ENCODE measurements around the gene DOCK8. TPM values are rescaled to one million over a fixed set of nuclear protein-coding genes. Genes with fewer than 3 reads are reported as not detected.
A peak's percentile ranks its signal among the peaks of the same experiment; 100 is the strongest.

DOCK8 gene
- total RNA-seq, 1 donor = 0.18 TPM

- no peak overlapping the region for H3K4me3 ChIP-seq (ENCODE audit: low read depth, low read length)
- TF ChIP-seq CTCF (IDR thresholded peaks at IDR 0.05; ENCODE audit: insufficient read depth, low read length) = no peak
- no peak for DNase-seq (ENCODE audit: low read depth)
Measured at GRCh38 chr9:482739-483138, 268.1 kb downstream of the DOCK8 start.

GRCh38 chr9:486156-486555 is 271.5 kb downstream of the DOCK8 start:
- no peak for TF ChIP-seq CTCF (IDR thresholded peaks at IDR 0.05; ENCODE audit: insufficient read depth, low read length)
- no peak for DNase-seq (ENCODE audit: low read depth)
- no peak overlapping the region for H3K4me3 ChIP-seq (ENCODE audit: low read depth, low read length)

GRCh38 chr9:487429-487828 is 272.8 kb downstream of the DOCK8 start:
- H3K4me3 ChIP-seq (ENCODE audit: low read depth, low read length) = no peak overlapping the region
- no peak for TF ChIP-seq CTCF (IDR thresholded peaks at IDR 0.05; ENCODE audit: insufficient read depth, low read length)

GRCh38 chr9:488448-488847 is 273.8 kb downstream of the DOCK8 start:
- H3K4me3 ChIP-seq (ENCODE audit: low read depth, low read length) = no peak overlapping the region
- no peak for TF ChIP-seq CTCF (IDR thresholded peaks at IDR 0.05; ENCODE audit: insufficient read depth, low read length)
- no peak for DNase-seq (ENCODE audit: low read depth)

More at GRCh38 chr9:487429-487828, 272.8 kb downstream of the DOCK8 start:
- DNase-seq (ENCODE audit: low read depth) = no peak

GRCh38 chr9:489198-490197 is 274.8 kb downstream of the DOCK8 start:
- no peak for TF ChIP-seq CTCF (IDR thresholded peaks at IDR 0.05; ENCODE audit: insufficient read depth, low read length)
- peak; percentile 10 for DNase-seq (ENCODE audit: low read depth)
- no peak overlapping the region for H3K4me3 ChIP-seq (ENCODE audit: low read depth, low read length)

- H3K4me3 ChIP-seq (ENCODE audit: low read depth, low read length) = no peak overlapping the region
- no peak for DNase-seq (ENCODE audit: low read depth)
- no peak for TF ChIP-seq CTCF (IDR thresholded peaks at IDR 0.05; ENCODE audit: insufficient read depth, low read length)
Measured at GRCh38 chr9:494764-495163, 280.1 kb downstream of the DOCK8 start.

All from fibroblast of the aortic adventitia (primary cell).